K562 (cell line): ENCODE measurements around the gene LRP1-AS. TPM values are rescaled to one million over a fixed set of nuclear protein-coding genes. Genes with fewer than 3 reads are reported as not detected.

Experiments
- CREM ChIP-seq: IDR thresholded peaks from 2 replicates; pipeline ENCODE4 v1.6.1; 2014; ENCODE audit warnings: antibody characterized with exemption, low read depth
- DMBX1 ChIP-seq: fragments of 250-450 bp; sonication (Bioruptor Pico); IDR thresholded peaks from 2 replicates; pipeline ENCODE4 v1.8.0; 2022; ENCODE audit warnings: inconsistent platforms, mild to moderate bottlenecking, moderate library complexity, borderline replicate concordance
- HMG20B ChIP-seq: fragments of 250-450 bp; sonication (Bioruptor Pico); IDR thresholded peaks from 2 replicates; pipeline ENCODE4 v1.5.0; 2021; ENCODE audit warnings: mild to moderate bottlenecking
- JUND ChIP-seq, 2 experiments: IDR thresholded peaks; 2 replicates in 1 of 2; 3 replicates in 1 of 2; pipeline ENCODE4 v1.6.1; 2011; ENCODE audit warnings: borderline replicate concordance in 2 of 2, low read depth in 2 of 2, low read length in 2 of 2, improper control_type of control experiment in 1 of 2, missing biosample characterization in 1 of 2, missing genetic modification characterization in 1 of 2, missing genetic modification reagents in 1 of 2
- KDM1A ChIP-seq, 2 experiments: fragments of 450-650 bp; IDR thresholded peaks; 2 replicates each; pipeline ENCODE4 v1.6.1; 2016; ENCODE audit warnings: mild to moderate bottlenecking in 2 of 2
- NRF1 ChIP-seq, 2 experiments: fragments of 450-650 bp; IDR thresholded peaks in 1 of 2; conservative IDR thresholded peaks in 1 of 2; 2 replicates each; pipeline ENCODE4 v1.6.1; 2014; ENCODE audit warnings: mild to moderate bottlenecking in 2 of 2
- RB1 ChIP-seq: fragments of 450-650 bp; IDR thresholded peaks from 2 replicates; pipeline ENCODE4 v1.6.1; 2017; ENCODE audit warnings: low read depth, mild to moderate bottlenecking
- SMC3 ChIP-seq: conservative IDR thresholded peaks from 2 replicates; pipeline ENCODE4 v1.6.1; 2011; ENCODE audit warnings: low read depth, low read length, improper control_type of control experiment; ENCODE audit not compliant: insufficient read depth
- SP1 ChIP-seq: sonication (generic); formaldehyde crosslinking; IDR thresholded peaks from 2 replicates; pipeline ENCODE4 v1.8.1; 2022; ENCODE audit warnings: mild to moderate bottlenecking, missing genetic modification reagents
- TCF7 ChIP-seq: sonication (generic); IDR thresholded peaks from 2 replicates; pipeline ENCODE4 v1.6.1; 2016; ENCODE audit warnings: antibody characterized with exemption, borderline replicate concordance
- ZNF507 ChIP-seq: conservative IDR thresholded peaks from 2 replicates; pipeline ENCODE4 v1.6.1; 2017; ENCODE audit warnings: missing genetic modification characterization, missing compliant biosample characterization
- polyA plus RNA-seq, 8 experiments: library from polyadenylated mRNA; depleted of rRNA in 4 of 8; stranded (reverse) in 5 of 8; unstranded in 3 of 8; fragments of >200 nt; fragmentation: Nextera tagmentation in 2 of 8; fragmentation: Illumina TruSeq in 1 of 8; extraction: Ambion mirVana in 2 of 8; extraction: Trizol in 1 of 8; gene quantifications; 2 replicates each; pipeline versions ENCODE4 v1.2.1 to v1.2.3, GENCODE V29; 2011 to 2014; ENCODE audit warnings: inconsistent platforms in 1 of 8, missing spikeins in 1 of 8
- total RNA-seq, 7 experiments: library from RNA; depleted of rRNA in 6 of 7; stranded (reverse); fragments of >200 nt in 6 of 7; fragmentation: Illumina TruSeq in 2 of 7; extraction: Trizol in 2 of 7; gene quantifications; 2 replicates each; pipeline versions ENCODE4 v1.2.1 to v1.2.3, GENCODE V29; 2011 to 2021; ENCODE audit warnings: low replicate concordance in 1 of 7
- TF ChIP-seq, protein P1 (sequence below), 2 experiments: fragments of 450-650 bp; IDR thresholded peaks; 2 replicates each; pipeline ENCODE4 v1.6.1; 2018; ENCODE audit warnings: mild to moderate bottlenecking in 2 of 2, low read depth in 1 of 2; ENCODE audit not compliant: partially characterized antibody in 2 of 2
- TF ChIP-seq, protein P2 (sequence below): sonication (generic); formaldehyde crosslinking; IDR thresholded peaks from 2 replicates; pipeline ENCODE4 v1.8.1; 2022; ENCODE audit warnings: missing genetic modification reagents

The LRP1-AS gene
- total and polyA plus RNA-seq, 9 of the 15 experiments (the other 6 are each of a cell fraction or from before 2014, with no cell fraction given): not detected

DNA sequence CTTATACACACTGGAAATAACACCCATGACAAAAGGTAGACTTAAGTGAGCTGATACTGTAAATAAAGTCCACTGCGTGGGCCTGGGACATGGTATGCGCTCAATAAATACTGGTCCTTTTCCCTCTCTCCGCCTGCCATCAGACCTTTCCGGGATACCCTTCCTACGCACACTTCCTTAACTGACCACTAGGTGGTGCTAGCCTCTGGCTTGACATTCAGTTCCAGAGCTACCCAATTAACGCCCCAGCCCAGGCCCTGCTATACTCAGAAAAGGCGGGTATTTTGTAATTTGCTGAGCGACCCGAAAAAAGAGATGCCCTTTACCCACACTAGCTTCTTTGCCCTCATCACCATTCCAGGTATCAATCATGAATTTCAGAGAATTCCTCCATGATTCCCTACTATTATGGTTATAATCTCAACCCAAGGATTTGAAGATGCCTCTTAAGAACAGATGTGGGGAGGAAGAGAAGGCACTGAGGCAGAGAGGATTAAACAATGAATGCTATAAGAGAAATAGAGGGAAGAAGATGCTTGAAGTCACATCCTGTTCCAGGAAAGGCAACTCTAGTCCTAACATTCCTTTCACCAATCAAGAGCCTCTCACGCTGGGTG is 23.1 kb downstream of the LRP1-AS start (continued):
- TF ChIP-seq, protein P1, sequence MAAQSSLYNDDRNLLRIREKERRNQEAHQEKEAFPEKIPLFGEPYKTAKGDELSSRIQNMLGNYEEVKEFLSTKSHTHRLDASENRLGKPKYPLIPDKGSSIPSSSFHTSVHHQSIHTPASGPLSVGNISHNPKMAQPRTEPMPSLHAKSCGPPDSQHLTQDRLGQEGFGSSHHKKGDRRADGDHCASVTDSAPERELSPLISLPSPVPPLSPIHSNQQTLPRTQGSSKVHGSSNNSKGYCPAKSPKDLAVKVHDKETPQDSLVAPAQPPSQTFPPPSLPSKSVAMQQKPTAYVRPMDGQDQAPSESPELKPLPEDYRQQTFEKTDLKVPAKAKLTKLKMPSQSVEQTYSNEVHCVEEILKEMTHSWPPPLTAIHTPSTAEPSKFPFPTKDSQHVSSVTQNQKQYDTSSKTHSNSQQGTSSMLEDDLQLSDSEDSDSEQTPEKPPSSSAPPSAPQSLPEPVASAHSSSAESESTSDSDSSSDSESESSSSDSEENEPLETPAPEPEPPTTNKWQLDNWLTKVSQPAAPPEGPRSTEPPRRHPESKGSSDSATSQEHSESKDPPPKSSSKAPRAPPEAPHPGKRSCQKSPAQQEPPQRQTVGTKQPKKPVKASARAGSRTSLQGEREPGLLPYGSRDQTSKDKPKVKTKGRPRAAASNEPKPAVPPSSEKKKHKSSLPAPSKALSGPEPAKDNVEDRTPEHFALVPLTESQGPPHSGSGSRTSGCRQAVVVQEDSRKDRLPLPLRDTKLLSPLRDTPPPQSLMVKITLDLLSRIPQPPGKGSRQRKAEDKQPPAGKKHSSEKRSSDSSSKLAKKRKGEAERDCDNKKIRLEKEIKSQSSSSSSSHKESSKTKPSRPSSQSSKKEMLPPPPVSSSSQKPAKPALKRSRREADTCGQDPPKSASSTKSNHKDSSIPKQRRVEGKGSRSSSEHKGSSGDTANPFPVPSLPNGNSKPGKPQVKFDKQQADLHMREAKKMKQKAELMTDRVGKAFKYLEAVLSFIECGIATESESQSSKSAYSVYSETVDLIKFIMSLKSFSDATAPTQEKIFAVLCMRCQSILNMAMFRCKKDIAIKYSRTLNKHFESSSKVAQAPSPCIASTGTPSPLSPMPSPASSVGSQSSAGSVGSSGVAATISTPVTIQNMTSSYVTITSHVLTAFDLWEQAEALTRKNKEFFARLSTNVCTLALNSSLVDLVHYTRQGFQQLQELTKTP (IDR thresholded peaks at IDR 0.05; ENCODE audit: low read depth in 1 of 2, partially characterized antibody in 2 of 2): no peak
- TF ChIP-seq SMC3: peak; percentile 70
- no peak for TF ChIP-seq JUND (IDR thresholded peaks at IDR 0.05; ENCODE audit: borderline replicate concordance, low read depth, low read length)
- TF ChIP-seq JUND (tag; IDR thresholded peaks at IDR 0.05; ENCODE audit: borderline replicate concordance, low read depth, low read length): no peak
- TF ChIP-seq KDM1A (IDR thresholded peaks at IDR 0.05): no peak
- TF ChIP-seq SP1 (CRISPR knock-in tag): no peak
- TF ChIP-seq, protein P2, sequence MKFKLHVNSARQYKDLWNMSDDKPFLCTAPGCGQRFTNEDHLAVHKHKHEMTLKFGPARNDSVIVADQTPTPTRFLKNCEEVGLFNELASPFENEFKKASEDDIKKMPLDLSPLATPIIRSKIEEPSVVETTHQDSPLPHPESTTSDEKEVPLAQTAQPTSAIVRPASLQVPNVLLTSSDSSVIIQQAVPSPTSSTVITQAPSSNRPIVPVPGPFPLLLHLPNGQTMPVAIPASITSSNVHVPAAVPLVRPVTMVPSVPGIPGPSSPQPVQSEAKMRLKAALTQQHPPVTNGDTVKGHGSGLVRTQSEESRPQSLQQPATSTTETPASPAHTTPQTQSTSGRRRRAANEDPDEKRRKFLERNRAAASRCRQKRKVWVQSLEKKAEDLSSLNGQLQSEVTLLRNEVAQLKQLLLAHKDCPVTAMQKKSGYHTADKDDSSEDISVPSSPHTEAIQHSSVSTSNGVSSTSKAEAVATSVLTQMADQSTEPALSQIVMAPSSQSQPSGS: no peak
- no peak for TF ChIP-seq NRF1 (conservative IDR thresholded peaks at IDR 0.05 in 1 of 2, IDR thresholded peaks at IDR 0.05 in 1 of 2)
- TF ChIP-seq TCF7: no peak
- TF ChIP-seq CREM: peak; percentile 59
- peak; percentile 32; the same call in 1 of the 2 replicates for TF ChIP-seq RB1
- TF ChIP-seq HMG20B (CRISPR knock-in tag): no peak
- TF ChIP-seq DMBX1 (CRISPR knock-in tag): no peak
- no peak for TF ChIP-seq ZNF507 (tag)
